Measurements from ENCODE around the gene MRPS18C. TPM values are rescaled to one million over a fixed set of nuclear protein-coding genes. Genes with fewer than 3 reads are reported as not detected.

Gene MRPS18C
- total RNA-seq, 1 experiment from 2014 or later = 93.5 TPM

Other genes with a start within 250 kb of the MRPS18C start
- 12.6 and 15.3 TPM in 2 replicates for gene COQ2, start 171.3 kb upstream of the MRPS18C start, total RNA-seq (2014; rRNA removed; shearing (Covaris generic))
- 0.53 and 0.71 TPM in 2 replicates for gene HPSE, start 121.2 kb upstream of the MRPS18C start, total RNA-seq (2014; rRNA removed; shearing (Covaris generic))
- 20.0 and 25.9 TPM in 2 replicates for gene HELQ, start 235 bp upstream of the MRPS18C start, total RNA-seq (2014; rRNA removed; shearing (Covaris generic))
- gene ABRAXAS1, start 29.0 kb downstream of the MRPS18C start, total RNA-seq (2014; rRNA removed; shearing (Covaris generic)) = 32.6 and 35.2 TPM in 2 replicates
- 2.4 and 2.6 TPM in 2 replicates for gene GPAT3, start 80.0 kb downstream of the MRPS18C start, total RNA-seq (2014; rRNA removed; shearing (Covaris generic))